ENCODE measurements around the gene TFPI. TPM values are rescaled to one million over a fixed set of nuclear protein-coding genes. Genes with fewer than 3 reads are reported as not detected.

The TFPI gene
- total RNA-seq, 1 experiment from 2014 or later: 8.4 TPM

DNA sequence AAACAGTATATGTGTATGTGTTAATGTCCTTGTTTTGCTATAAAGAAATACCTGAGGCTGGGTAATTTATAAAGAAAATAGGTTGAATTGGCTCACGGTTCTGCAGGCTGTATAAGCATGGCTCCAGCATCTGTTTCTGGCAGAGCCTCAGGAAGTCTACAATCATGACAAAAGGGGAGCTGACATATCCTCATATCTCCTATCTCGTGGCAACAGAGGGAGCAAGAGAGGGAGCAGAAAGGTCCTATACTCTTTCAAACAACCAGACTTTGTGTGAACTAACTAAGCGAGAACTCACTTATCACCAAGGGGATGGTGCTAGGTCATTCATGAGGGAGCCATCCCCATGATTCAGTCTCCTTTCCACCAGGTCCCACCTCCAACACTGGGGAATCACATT is 119.2 kb downstream of the TFPI start (continued):
- TF ChIP-seq, protein P1, sequence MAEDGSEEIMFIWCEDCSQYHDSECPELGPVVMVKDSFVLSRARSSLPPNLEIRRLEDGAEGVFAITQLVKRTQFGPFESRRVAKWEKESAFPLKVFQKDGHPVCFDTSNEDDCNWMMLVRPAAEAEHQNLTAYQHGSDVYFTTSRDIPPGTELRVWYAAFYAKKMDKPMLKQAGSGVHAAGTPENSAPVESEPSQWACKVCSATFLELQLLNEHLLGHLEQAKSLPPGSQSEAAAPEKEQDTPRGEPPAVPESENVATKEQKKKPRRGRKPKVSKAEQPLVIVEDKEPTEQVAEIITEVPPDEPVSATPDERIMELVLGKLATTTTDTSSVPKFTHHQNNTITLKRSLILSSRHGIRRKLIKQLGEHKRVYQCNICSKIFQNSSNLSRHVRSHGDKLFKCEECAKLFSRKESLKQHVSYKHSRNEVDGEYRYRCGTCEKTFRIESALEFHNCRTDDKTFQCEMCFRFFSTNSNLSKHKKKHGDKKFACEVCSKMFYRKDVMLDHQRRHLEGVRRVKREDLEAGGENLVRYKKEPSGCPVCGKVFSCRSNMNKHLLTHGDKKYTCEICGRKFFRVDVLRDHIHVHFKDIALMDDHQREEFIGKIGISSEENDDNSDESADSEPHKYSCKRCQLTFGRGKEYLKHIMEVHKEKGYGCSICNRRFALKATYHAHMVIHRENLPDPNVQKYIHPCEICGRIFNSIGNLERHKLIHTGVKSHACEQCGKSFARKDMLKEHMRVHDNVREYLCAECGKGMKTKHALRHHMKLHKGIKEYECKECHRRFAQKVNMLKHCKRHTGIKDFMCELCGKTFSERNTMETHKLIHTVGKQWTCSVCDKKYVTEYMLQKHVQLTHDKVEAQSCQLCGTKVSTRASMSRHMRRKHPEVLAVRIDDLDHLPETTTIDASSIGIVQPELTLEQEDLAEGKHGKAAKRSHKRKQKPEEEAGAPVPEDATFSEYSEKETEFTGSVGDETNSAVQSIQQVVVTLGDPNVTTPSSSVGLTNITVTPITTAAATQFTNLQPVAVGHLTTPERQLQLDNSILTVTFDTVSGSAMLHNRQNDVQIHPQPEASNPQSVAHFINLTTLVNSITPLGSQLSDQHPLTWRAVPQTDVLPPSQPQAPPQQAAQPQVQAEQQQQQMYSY (CRISPR knock-in tag; IDR thresholded peaks at IDR 0.05): no peak
- no peak for TF ChIP-seq ZNF416 (CRISPR knock-in tag; IDR thresholded peaks at IDR 0.05)
- TF ChIP-seq FOXP1 (CRISPR knock-in tag; IDR thresholded peaks at IDR 0.05; ENCODE audit: borderline replicate concordance): no peak

DNA sequence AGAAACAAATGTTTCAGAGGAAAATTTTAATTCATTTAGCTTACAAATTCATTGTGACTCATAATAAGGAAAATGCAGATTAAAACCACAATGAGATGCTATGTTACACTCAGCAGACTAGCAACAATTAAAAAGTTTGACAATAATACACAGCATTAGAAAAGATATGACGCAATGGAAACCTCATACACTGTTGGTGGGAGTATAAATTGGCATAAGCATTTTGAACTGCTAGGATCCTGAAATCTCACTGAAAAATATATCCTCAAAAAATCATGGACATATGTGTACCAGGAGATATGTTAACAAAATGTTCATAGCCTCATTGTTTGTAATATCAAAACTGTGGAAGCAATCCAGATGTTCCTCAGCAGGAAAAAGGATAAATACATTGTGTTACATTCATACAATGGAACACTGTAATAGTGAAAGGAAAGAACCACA is 119.9 kb downstream of the TFPI start:
- TF ChIP-seq TP53 (CRISPR knock-in tag; IDR thresholded peaks at IDR 0.05) (no peak), FOXK1 (CRISPR knock-in tag; IDR thresholded peaks at IDR 0.05) (no peak)
- TF ChIP-seq, protein P2, sequence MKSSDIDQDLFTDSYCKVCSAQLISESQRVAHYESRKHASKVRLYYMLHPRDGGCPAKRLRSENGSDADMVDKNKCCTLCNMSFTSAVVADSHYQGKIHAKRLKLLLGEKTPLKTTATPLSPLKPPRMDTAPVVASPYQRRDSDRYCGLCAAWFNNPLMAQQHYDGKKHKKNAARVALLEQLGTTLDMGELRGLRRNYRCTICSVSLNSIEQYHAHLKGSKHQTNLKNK (CRISPR knock-in tag; IDR thresholded peaks at IDR 0.05): no peak
- TF ChIP-seq, protein P3, sequence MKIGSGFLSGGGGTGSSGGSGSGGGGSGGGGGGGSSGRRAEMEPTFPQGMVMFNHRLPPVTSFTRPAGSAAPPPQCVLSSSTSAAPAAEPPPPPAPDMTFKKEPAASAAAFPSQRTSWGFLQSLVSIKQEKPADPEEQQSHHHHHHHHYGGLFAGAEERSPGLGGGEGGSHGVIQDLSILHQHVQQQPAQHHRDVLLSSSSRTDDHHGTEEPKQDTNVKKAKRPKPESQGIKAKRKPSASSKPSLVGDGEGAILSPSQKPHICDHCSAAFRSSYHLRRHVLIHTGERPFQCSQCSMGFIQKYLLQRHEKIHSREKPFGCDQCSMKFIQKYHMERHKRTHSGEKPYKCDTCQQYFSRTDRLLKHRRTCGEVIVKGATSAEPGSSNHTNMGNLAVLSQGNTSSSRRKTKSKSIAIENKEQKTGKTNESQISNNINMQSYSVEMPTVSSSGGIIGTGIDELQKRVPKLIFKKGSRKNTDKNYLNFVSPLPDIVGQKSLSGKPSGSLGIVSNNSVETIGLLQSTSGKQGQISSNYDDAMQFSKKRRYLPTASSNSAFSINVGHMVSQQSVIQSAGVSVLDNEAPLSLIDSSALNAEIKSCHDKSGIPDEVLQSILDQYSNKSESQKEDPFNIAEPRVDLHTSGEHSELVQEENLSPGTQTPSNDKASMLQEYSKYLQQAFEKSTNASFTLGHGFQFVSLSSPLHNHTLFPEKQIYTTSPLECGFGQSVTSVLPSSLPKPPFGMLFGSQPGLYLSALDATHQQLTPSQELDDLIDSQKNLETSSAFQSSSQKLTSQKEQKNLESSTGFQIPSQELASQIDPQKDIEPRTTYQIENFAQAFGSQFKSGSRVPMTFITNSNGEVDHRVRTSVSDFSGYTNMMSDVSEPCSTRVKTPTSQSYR (CRISPR knock-in tag; IDR thresholded peaks at IDR 0.05): no peak
- POLR2A ChIA-PET: no interaction called here
- CTCF ChIA-PET: no interaction called here
- no peak for ATAC-seq
- no peaks in the 10 kb centered on the region for H3K36me3 Mint-ChIP-seq
- no peaks in the 10 kb centered on the region for H3K4me1 Mint-ChIP-seq
- no peak overlapping the region for H3K4me3 Mint-ChIP-seq
- no peaks in the 10 kb centered on the region for H3K9me3 Mint-ChIP-seq
- H3K27ac Mint-ChIP-seq: no peak overlapping the region
- no peak for DNase-seq (ENCODE audit: low spot score)
- no peaks in the 10 kb centered on the region for H3K27me3 Mint-ChIP-seq (ENCODE audit: low read depth)

DNA sequence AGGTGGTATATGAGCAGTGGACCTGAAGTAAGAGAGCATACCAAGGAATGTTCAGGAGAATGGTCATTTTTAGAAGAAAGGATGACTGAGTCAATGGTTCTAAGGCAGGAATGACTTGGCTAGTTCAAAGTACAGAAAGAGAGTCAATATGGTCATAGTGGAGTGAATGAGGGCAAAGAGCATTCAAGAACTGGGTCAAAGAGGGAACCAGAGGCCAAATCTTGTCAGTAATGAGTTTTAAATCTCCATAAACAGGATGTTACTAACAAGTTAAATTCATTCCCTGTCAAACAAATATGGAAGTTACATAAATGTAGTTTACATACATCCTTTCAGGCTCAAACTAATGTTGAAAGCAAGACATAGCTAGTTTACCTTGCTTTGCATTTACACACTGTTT is 122.3 kb downstream of the TFPI start:
- H3K9me3 Mint-ChIP-seq: no peaks in the 10 kb centered on the region
- H3K4me1 Mint-ChIP-seq: no peaks in the 10 kb centered on the region
- ATAC-seq (no peak), DNase-seq (ENCODE audit: low spot score) (no peak)
- H3K27me3 Mint-ChIP-seq (ENCODE audit: low read depth): no peaks in the 10 kb centered on the region
- peak overlapping the region; percentile 4; the same call in 1 of the 2 replicates for H3K27ac Mint-ChIP-seq
- POLR2A ChIA-PET: no interaction called here
- no peaks in the 10 kb centered on the region for H3K36me3 Mint-ChIP-seq
- H3K4me3 Mint-ChIP-seq: no peak overlapping the region
- CTCF ChIA-PET: no interaction called here
- no peak for TF ChIP-seq TEAD1 (CRISPR knock-in tag; IDR thresholded peaks at IDR 0.05)
- no peak for TF ChIP-seq ZNF396 (CRISPR knock-in tag; IDR thresholded peaks at IDR 0.05; ENCODE audit: borderline replicate concordance)
- no peak for TF ChIP-seq HMGA2 (CRISPR knock-in tag; IDR thresholded peaks at IDR 0.05)
- no peak for TF ChIP-seq ZNF121 (CRISPR knock-in tag; IDR thresholded peaks at IDR 0.05)
- no peak for TF ChIP-seq ZNF263 (CRISPR knock-in tag; IDR thresholded peaks at IDR 0.05; ENCODE audit: low read depth)
- no peak for TF ChIP-seq TEAD4 (CRISPR knock-in tag; IDR thresholded peaks at IDR 0.05)
- no peak for TF ChIP-seq FOXP1 (CRISPR knock-in tag; IDR thresholded peaks at IDR 0.05; ENCODE audit: borderline replicate concordance)
- TF ChIP-seq, protein P1 (CRISPR knock-in tag; IDR thresholded peaks at IDR 0.05): no peak
- no peak for TF ChIP-seq NFYB (CRISPR knock-in tag; conservative IDR thresholded peaks at IDR 0.05; ENCODE audit: low read depth)
- no peak for TF ChIP-seq ZNF138 (CRISPR knock-in tag; conservative IDR thresholded peaks at IDR 0.05)
- TF ChIP-seq, protein P4, sequence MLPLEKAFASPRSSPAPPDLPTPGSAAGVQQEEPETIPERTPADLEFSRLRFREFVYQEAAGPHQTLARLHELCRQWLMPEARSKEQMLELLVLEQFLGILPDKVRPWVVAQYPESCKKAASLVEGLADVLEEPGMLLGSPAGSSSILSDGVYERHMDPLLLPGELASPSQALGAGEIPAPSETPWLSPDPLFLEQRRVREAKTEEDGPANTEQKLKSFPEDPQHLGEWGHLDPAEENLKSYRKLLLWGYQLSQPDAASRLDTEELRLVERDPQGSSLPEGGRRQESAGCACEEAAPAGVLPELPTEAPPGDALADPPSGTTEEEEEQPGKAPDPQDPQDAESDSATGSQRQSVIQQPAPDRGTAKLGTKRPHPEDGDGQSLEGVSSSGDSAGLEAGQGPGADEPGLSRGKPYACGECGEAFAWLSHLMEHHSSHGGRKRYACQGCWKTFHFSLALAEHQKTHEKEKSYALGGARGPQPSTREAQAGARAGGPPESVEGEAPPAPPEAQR (CRISPR knock-in tag; IDR thresholded peaks at IDR 0.05): no peak
- TF ChIP-seq ZNF423 (CRISPR knock-in tag; IDR thresholded peaks at IDR 0.05): no peak
- TF ChIP-seq, protein P5, sequence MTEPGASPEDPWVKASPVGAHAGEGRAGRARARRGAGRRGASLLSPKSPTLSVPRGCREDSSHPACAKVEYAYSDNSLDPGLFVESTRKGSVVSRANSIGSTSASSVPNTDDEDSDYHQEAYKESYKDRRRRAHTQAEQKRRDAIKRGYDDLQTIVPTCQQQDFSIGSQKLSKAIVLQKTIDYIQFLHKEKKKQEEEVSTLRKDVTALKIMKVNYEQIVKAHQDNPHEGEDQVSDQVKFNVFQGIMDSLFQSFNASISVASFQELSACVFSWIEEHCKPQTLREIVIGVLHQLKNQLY (CRISPR knock-in tag; IDR thresholded peaks at IDR 0.05): no peak
- TF ChIP-seq FOXJ3 (CRISPR knock-in tag; IDR thresholded peaks at IDR 0.05; ENCODE audit: borderline replicate concordance): no peak
